Left ventricle myocardium inferior (tissue), 1 donor: Measurements from ENCODE around the gene XCR1. TPM values are rescaled to one million over a fixed set of nuclear protein-coding genes. Genes with fewer than 3 reads are reported as not detected.
A peak's percentile ranks its signal among the peaks of the same experiment; 100 is the strongest.
"Not testable (repeated sequence)": the region's sequence is repeated elsewhere in the genome, so short reads cannot be mapped to it uniquely, and the experiment has no call there.

Source experiments
- DNase-seq: peaks from one replicate; pipeline ENCODE4 v3.0.0-alpha.2; 2020
- H3K27ac ChIP-seq: fragments of 200-600 bp; replicated peaks from 2 replicates; pipeline ENCODE4 v1.8.0; 2021
- H3K27me3 ChIP-seq: fragments of 200-600 bp; 2 replicates; pipeline ENCODE4 v1.8.0; 2021; ENCODE audit warnings: low read depth
- H3K36me3 ChIP-seq: fragments of 200-600 bp; 2 replicates; pipeline ENCODE4 v1.8.0; 2021
- H3K4me1 ChIP-seq: fragments of 200-600 bp; 2 replicates; pipeline ENCODE4 v1.8.0; 2021
- H3K4me3 ChIP-seq: fragments of 200-600 bp; 2 replicates; pipeline ENCODE4 v1.8.0; 2021; ENCODE audit warnings: mild to moderate bottlenecking, moderate library complexity
- H3K9me3 ChIP-seq: fragments of 200-600 bp; replicated peaks from 2 replicates; pipeline ENCODE4 v1.8.0; 2021
- intact Hi-C: fragments of 100-400 bp; cut with micrococcal nuclease; formaldehyde crosslinking; loops from one replicate; pipeline ENCODE4 v1.11.0; 2022
- total RNA-seq: library from RNA; stranded (reverse); fragmentation: NEBNext Ultra II Directional; extraction: Animal tissue kit (Norgen Biotek cat#: 25700); gene quantifications from one replicate; pipeline ENCODE4 v1.2.1, GENCODE V29; 2021
- TF ChIP-seq, protein P1 (sequence below): fragments of 200-600 bp; IDR thresholded peaks from 2 replicates; pipeline ENCODE4 v1.8.0; 2021; ENCODE audit warnings: antibody characterized with exemption, mild to moderate bottlenecking, borderline replicate concordance
- donor health status: DM: no; HTN: yes; CAD: no; lungs with severe emphysema.

XCR1 gene
- total RNA-seq, 1 donor from 2014 or later: not detected

DNA sequence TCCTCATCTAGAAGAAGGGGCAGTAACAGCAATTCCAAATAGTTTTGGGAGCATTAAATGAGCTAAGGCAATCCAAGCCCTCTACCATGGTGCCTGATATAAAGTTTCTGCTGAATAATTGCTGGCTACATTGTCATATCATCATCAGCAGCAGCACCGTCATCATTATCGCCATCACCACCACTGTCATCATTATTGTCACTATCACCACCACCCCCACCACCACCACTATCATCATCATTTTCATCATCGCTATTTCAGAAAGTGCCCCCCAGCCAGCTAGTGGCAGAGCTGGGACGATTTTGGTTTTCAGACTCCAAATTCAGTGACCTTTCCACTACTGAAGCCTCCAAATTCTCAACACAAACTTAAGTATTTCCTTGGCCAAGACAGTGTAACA lies 15.0 kb downstream of the XCR1 start:
- TF ChIP-seq, protein P1, sequence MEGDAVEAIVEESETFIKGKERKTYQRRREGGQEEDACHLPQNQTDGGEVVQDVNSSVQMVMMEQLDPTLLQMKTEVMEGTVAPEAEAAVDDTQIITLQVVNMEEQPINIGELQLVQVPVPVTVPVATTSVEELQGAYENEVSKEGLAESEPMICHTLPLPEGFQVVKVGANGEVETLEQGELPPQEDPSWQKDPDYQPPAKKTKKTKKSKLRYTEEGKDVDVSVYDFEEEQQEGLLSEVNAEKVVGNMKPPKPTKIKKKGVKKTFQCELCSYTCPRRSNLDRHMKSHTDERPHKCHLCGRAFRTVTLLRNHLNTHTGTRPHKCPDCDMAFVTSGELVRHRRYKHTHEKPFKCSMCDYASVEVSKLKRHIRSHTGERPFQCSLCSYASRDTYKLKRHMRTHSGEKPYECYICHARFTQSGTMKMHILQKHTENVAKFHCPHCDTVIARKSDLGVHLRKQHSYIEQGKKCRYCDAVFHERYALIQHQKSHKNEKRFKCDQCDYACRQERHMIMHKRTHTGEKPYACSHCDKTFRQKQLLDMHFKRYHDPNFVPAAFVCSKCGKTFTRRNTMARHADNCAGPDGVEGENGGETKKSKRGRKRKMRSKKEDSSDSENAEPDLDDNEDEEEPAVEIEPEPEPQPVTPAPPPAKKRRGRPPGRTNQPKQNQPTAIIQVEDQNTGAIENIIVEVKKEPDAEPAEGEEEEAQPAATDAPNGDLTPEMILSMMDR: no peak
- Histone ChIP-seq H3K36me3 (no peaks in the 10 kb centered on the region), H3K4me1 (peaks cover 2% of the 10 kb centered on the region), H3K9me3 (no peaks in the 10 kb centered on the region), H3K4me3 (no peak overlapping the region), H3K27me3 (no peaks in the 10 kb centered on the region), H3K27ac (no peak overlapping the region)
- DNase-seq: no peak
- intact Hi-C loops: no loop called here

DNA sequence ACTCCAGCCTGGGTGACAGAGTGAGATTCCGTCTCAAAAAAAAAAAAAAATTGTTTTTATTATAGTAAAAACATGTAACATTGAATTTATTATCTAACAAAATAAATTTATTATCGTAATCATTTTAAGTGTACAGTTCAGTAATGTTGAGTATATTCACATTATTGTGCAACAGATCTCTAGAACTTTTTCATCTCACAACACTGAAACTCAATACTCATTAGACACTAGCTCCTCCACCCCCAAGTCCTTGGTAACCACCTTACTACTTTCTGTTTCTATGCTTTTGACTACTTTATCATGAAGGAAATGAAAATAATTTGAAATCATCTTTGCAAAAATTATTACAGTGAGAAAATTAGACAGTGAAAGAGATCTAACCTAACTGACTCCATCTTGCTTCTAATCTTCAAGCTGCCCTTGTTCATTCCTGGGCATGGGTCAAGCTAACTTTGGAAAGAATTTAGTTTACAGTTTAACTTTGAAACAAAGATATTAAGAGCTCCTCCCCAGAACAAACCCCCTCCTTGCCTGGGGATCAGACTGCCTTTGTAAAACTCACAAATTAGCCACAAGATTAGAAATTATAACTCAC lies 16.7 kb downstream of the XCR1 start:
- intact Hi-C loops: no loop called here

DNA sequence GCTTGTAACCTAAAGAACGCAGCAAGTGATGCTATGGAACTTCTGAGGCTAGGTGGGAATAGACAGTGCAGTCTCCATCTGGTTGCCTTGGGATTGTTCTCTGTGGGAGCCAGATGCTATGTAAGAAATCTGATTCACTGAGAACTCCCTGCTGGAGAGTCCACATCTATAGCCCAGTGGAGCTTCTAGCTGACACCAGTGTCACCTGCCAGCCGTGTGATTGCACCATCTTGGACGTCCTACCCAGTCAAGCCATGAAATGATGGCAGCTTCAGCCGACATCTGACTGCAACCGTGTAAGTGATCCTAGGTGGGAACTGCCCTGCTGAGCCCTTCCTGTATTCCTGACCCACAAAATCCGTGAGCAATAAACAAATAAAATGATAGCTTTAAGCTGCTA lies 19.2 kb downstream of the XCR1 start:
- H3K9me3 ChIP-seq: no peaks in the 10 kb centered on the region
- H3K4me3 ChIP-seq: no peak overlapping the region
- DNase-seq: no peak
- no peak overlapping the region for H3K27ac ChIP-seq
- H3K36me3 ChIP-seq: no peaks in the 10 kb centered on the region
- TF ChIP-seq, protein P1: no peak
- no peaks in the 10 kb centered on the region for H3K27me3 ChIP-seq
- intact Hi-C loops: no loop called here
- H3K4me1 ChIP-seq: peaks cover 17% of the 10 kb centered on the region

More for the DNA sequence above, 16.7 kb downstream of the XCR1 start:
- no peak overlapping the region for H3K4me3 ChIP-seq
- TF ChIP-seq, protein P1: no peak
- H3K4me1 ChIP-seq: peaks cover 17% of the 10 kb centered on the region
- no peak for DNase-seq
- H3K27ac ChIP-seq: no peak overlapping the region
- no peaks in the 10 kb centered on the region for H3K27me3 ChIP-seq
- no peaks in the 10 kb centered on the region for H3K36me3 ChIP-seq
- no peaks in the 10 kb centered on the region for H3K9me3 ChIP-seq

DNA sequence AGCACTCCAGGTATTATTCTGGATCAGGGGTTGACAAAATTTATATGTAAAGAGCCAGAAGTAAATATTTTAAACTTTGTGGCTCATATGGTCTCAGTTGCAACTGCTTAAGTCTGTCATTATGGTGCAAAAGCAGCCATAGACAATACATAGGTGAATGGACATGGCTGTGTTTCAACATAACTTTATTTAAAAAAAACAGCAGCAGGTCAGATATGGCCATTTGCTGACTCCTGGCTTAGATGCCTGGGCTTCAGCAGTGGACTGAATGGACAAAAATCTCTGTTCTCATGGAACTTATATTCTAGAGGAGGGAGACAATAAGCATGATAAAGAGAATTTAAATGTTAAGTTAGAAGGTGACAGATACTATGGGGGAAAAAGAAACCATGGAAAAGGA lies 20.0 kb downstream of the XCR1 start:
- H3K27ac ChIP-seq: peak overlapping the region; percentile 62

DNA sequence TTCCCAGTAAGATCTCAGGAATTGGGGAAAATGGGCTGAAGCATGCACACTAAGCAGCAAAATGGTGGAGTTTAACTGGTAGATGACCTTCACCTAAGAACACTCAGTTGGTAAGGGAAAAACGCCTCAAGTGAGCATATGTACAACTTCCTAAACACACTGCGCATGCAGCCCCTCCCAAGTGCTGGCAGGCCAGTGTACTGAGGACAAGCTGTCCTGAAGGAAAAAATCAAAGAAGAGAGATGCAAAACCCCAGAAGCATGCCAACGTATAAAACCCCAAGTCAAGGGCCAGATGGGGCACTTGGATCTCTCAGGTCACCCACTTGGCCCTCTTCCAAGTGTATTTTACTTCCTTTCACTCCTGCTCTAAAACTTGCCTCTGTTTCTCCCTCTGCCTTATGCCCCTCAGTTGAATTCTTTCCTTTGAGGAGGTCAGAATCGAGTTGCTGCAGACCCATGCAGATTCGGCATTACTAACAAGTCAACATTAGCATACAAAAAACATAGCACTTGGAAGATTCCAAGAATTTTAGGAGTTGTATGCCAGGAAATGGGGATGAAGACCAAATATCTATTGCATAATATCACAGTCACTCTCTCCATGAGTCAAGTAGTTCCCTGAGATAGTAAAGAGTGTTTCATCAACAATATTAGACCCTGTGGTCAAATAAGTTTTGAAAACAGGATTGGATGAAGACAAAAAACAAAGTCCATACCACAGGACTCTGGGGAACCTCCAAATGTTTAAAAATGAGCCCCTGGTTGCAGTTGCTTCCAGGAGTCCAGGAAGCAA lies 20.8 kb downstream of the XCR1 start:
- H3K36me3 ChIP-seq: no peaks in the 10 kb centered on the region
- H3K27ac ChIP-seq: peak overlapping the region; percentile 62
- no peaks in the 10 kb centered on the region for H3K9me3 ChIP-seq
- no peak overlapping the region for H3K4me3 ChIP-seq
- TF ChIP-seq, protein P1: no peak
- no peaks in the 10 kb centered on the region for H3K27me3 ChIP-seq
- DNase-seq: no peak
- intact Hi-C loops: no loop called here
- H3K4me1 ChIP-seq: peaks cover 17% of the 10 kb centered on the region

More for the DNA sequence above, 20.0 kb downstream of the XCR1 start:
- H3K27me3 ChIP-seq: no peaks in the 10 kb centered on the region
- H3K36me3 ChIP-seq: no peaks in the 10 kb centered on the region
- intact Hi-C loops: no loop called here
- TF ChIP-seq, protein P1: no peak
- H3K9me3 ChIP-seq: no peaks in the 10 kb centered on the region
- H3K4me1 ChIP-seq: peaks cover 17% of the 10 kb centered on the region
- H3K4me3 ChIP-seq: no peak overlapping the region
- no peak for DNase-seq

DNA sequence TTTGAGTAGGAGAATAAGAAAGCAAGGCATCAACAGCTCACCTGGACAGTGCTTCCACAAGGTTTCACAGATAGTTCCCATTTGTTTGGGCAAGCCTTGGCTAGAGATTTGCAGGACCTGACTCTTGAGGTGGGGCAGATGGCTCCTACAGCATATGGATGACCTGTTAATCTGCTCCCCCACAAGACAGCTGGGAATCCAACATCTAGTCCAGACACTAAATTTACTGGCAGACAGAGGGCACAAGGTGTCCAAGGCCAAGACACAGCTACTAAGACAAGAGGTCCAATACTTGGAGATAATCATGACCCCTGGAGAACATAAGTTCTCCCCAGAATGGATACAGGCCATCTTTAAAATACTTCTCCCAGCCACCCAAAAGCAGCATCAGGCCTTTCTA lies 23.6 kb downstream of the XCR1 start:
- H3K9me3 ChIP-seq, H3K36me3 ChIP-seq, H3K27ac ChIP-seq, H3K27me3 ChIP-seq, intact Hi-C loops, DNase-seq, H3K4me3 ChIP-seq: not testable (repeated sequence)
- peaks cover 17% of the 10 kb centered on the region for H3K4me1 ChIP-seq
